Measurements from ENCODE around the gene S100A6. TPM values are rescaled to one million over a fixed set of nuclear protein-coding genes. Genes with fewer than 3 reads are reported as not detected.

S100A6 gene
- polyA plus RNA-seq, 2 of the 4 experiments (the other 2 are of a cell fraction) = 898 to 3,552 TPM

GRCh38 chr1:153566414-153567371 is 30.9 kb upstream of the S100A6 start (continued):
- TF ChIP-seq REST (IDR thresholded peaks at IDR 0.05) (no peak), ATOH8 (CRISPR knock-in tag; IDR thresholded peaks at IDR 0.05; ENCODE audit: low read depth) (peak; percentile 90), MYC (IDR thresholded peaks at IDR 0.05; ENCODE audit: borderline replicate concordance, low read length) (0 out of 2 replicates have a peak, but pooled peaks have one; percentile 2), EHMT2 (IDR thresholded peaks at IDR 0.05; ENCODE audit: low read depth) (no peak), CHD2 (IDR thresholded peaks at IDR 0.05; ENCODE audit: low read length, partially characterized antibody) (peak; percentile 68), USF2 (IDR thresholded peaks at IDR 0.05) (no peak), RFX5 (IDR thresholded peaks at IDR 0.05) (no peak), HES2 (IDR thresholded peaks at IDR 0.05) (no peak), SREBF2 (IDR thresholded peaks at IDR 0.05) (no peak), PBX3 (IDR thresholded peaks at IDR 0.05) (peak; percentile 92), MAFK (IDR thresholded peaks at IDR 0.05; ENCODE audit: partially characterized antibody) (peak; percentile 51), POLR2A (IDR thresholded peaks at IDR 0.05; ENCODE audit: low read length) (no peak), NR3C1 (IDR thresholded peaks at IDR 0.05) (no peak), HOXA7 (CRISPR knock-in tag; IDR thresholded peaks at IDR 0.05) (no peak), EP300 (IDR thresholded peaks at IDR 0.05) (peak; percentile 75 to 85; a peak in 3 of 5 replicates), ZSCAN20 (CRISPR knock-in tag; IDR thresholded peaks at IDR 0.05) (peak; percentile 82), JUNB (IDR thresholded peaks at IDR 0.05) (peak; percentile 97), BHLHE40 (IDR thresholded peaks at IDR 0.05; ENCODE audit: low read depth, low read length) (no peak), GATA3 (IDR thresholded peaks at IDR 0.05; ENCODE audit: borderline replicate concordance) (peak; percentile 94), ZFP36 (IDR thresholded peaks at IDR 0.05; ENCODE audit: borderline replicate concordance, partially characterized antibody) (no peak), PHF8 (IDR thresholded peaks at IDR 0.05; ENCODE audit: borderline replicate concordance, low read depth) (no peak), ESRRA (IDR thresholded peaks at IDR 0.05; ENCODE audit: borderline replicate concordance, low read length) (no peak), MAX (IDR thresholded peaks at IDR 0.05) (peak; percentile 90), CEBPB (IDR thresholded peaks at IDR 0.05) (peak in 1 of 2 experiments; percentile 64; a peak in 2 of 4 replicates), HEYL (CRISPR knock-in tag; IDR thresholded peaks at IDR 0.05) (0 out of 2 replicates have a peak, but pooled peaks have one; percentile 73), JUN (IDR thresholded peaks at IDR 0.05) (peak; percentile 91 to 97), ZNF302 (CRISPR knock-in tag; IDR thresholded peaks at IDR 0.05) (peak; percentile 84; the same call in 1 of the 2 replicates), CBX2 (IDR thresholded peaks at IDR 0.05; ENCODE audit: borderline replicate concordance, low read depth) (no peak)

All from A549 (cell line).